ENCODE measurements around the gene NOS1AP. TPM values are rescaled to one million over a fixed set of nuclear protein-coding genes. Genes with fewer than 3 reads are reported as not detected.
"Not testable (repeated sequence)": the region's sequence is repeated elsewhere in the genome, so short reads cannot be mapped to it uniquely, and the experiment has no call there.

The NOS1AP gene
- total RNA-seq, 1 experiment from 2014 or later = 0.02 TPM

DNA sequence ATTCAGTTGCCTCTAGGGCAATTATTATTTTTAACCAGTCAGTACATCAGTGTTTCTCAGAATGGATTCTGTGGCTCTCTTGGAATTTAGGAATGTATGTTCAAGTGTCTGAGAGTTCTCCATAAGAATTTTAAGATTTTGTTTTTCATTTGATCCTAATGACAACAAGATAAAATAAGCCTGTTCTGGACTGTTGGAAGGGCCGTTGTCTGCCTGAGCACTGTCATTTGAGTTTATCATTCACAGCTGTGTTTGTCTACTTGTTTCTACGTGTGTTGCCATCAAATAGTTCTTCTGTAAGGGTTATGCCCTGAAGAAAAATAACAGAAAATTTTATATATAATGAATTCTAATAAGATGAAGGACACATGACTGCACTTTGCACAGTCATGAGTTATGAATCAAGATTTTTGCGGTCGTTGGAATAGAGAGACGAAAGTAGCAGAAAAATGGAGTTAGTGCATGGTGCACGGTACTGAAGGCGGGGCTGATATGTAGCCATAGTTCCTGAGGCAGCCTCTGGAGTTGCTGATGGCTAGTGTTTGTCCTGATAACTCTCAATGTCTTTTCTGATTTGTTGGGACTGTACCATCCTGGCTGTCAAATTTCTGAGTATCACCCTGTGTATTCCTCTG lies 92.5 kb downstream of the NOS1AP start:
- no peak for DNase-seq (ENCODE audit: extremely low read depth, low read depth)

DNA sequence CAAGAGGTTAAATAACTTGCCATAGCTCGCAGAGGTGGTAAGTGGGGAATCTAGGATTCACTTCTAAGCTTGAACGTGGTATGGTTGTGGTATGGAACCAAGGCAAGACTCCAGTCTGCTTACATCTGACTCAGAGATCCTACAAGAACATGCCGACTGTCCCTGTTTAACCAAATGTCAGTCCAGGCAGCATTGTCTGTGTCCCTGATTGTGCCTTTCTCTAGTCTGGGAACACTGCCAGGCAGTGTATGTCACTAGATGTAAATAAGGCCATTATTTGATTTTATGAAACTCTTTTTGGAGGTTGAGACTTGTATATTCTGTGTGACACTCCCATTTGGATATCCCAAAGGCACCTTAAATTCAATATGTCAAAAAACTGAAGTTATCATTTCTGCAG lies 96.0 kb downstream of the NOS1AP start:
- DNase-seq (ENCODE audit: extremely low read depth, low read depth) = no peak

DNA sequence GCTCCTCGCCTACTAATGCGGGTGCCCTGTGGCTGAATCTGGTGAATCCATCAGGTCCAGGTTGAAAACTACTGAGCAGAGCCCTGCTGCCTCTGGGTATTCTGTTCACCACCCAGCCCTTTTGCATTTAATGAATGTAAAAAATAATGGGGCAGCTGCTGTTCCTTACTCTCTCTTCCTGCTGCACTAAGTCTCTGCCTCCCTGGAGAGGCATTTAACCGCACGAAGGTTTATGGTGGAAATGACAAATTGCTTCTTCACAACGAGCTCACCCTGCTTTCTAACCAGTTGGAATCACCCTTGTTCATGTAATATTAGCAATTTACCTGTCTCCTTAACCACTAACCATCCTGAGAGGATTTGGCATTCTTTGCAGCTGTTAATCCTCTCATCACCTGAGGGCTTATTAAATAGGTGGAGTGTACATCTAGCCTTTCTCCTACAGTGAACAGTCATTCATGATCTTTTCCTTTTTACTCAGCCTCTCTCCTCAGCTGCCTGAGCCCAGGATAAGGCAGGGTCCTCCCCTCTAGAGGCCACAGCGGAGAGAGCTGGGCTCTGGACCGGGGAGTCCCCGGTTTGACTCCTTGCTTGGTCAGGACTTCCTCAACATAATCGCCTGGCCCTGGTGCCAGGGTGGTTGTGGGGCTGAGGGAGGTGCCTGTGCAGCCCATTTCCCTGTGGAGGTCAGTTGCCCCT lies 97.6 kb downstream of the NOS1AP start:
- no peak for DNase-seq (ENCODE audit: extremely low read depth, low read depth)

DNA sequence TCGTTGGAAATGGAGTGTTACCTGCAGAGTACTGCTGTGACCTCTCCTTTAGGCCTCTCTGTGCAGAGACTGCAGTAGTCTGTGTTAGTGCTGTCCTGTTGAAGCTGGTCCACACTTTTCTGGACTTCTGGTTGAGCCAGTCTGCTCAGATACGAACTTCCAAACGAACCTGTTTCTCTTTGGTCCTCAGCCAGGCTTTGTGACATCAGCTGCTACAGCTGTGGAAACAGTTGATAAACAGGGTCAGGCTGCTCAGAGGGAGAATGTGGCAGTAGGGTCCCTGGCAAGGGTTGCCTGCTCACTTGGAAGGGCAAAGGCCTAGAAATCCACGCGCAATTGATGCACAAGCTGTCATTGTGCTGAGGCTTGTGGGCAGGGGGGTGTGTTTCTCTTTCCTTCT lies 98.8 kb downstream of the NOS1AP start:
- DNase-seq (ENCODE audit: extremely low read depth, low read depth) = no peak

DNA sequence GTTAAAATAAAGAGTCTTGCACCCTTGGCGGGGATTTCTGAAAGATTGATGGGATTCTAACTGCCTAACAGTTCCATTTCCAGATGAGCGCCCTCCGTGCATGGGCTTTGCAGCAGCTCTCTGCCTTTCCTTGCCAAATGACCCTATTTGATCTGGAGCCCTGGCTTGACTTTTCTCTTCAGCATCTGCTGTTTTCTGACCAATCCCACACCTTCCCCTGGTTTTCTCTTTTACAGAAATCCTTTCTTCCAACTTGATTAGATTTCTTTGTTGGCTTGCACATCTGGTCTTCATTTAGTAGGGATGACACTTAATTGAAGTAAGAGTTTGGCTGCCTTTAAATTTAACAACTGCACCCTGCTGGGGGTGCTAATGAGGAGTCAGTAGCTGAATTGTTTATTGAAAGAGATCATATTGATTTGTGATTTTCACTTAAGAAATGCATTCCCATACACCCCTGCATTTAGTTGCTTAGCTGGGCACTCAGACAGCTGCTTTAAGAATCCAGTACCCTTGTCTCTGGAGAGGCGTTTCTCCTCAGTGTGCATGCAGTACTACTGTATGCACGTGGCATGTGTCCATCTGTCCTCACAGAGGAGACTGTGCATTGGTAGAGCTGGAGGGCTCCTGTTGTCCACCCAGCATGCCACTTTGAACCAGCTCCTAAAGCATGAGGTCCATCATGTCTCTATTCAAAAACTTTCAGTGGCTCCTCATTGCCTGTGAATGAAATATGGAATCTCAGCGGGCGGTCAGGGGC lies 99.7 kb downstream of the NOS1AP start:
- no peak for DNase-seq (ENCODE audit: extremely low read depth, low read depth)

DNA sequence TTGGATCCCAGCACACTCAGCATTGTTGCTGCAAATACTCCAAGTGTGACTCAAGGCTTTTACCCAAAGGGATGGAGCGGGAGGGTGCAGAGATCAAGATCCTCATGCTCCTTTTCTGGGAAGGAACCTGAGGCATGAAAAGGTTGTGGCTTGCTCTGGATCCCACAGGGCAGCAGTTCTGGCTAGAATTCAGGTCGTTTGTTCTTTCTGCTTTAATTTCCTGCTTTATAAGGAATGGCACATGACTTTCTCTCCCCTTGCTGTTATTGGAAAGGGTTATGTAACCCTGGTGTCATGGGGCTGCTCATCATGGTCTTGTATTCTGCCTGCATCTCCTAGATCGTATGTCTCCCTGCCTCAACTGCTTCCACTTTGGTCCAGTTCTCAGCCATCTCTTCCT lies 101.6 kb downstream of the NOS1AP start:
- no peak for DNase-seq (ENCODE audit: extremely low read depth, low read depth)

DNA sequence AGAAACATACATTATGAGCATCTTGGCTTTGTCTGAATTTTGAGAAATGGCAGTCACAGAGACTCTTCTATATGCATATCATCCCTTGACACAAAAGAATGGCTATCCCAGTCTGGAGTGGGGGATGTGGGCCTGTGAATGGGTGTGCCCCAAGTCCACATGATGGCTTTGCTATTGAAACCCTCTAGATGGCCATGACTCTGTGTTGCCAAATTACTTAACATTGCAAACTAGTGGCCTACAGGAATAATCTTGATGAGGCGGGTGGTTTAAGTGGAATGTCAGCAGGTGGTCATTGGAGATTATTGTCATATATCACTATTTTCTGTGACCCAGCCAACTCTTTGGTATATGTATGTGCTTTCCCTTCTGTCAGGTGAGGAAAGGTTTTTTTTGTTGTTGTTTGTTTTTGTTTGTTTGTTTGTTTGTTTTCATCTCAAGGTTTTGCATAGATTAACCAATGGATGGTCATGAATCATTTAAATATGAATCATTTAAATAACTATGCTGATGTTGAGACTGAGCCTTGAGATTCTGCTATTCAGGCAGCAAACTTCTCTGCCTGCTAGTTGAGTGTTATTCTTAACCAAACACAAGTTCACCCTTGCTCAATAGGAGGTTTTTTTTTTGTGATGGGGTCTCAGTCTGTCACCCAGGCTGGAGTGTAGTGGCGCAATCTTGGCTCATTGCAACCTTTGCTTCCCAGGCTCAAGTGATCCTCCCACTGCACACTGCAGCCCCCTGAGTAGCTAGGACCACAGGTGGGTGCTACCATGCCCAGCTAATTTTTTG lies 103.0 kb downstream of the NOS1AP start:
- DNase-seq (ENCODE audit: extremely low read depth, low read depth) = no peak

DNA sequence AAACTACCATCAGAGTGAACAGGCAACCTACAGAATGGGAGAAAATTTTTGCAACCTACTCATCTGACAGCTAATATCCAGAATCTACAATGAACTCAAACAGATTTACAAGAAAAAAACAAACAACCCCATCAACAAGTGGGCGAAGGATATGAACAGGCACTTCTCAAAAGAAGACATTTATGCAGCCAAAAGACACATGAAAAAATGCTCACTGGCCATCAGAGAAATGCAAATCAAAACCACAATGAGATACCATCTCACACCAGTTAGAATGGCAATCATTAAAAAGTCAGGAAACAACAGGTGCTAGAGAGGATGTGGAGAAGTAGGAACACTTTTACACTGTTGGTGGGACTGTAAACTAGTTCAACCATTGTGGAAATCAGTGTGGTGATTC lies 104.1 kb downstream of the NOS1AP start:
- DNase-seq (ENCODE audit: extremely low read depth, low read depth) = not testable (repeated sequence)

DNA sequence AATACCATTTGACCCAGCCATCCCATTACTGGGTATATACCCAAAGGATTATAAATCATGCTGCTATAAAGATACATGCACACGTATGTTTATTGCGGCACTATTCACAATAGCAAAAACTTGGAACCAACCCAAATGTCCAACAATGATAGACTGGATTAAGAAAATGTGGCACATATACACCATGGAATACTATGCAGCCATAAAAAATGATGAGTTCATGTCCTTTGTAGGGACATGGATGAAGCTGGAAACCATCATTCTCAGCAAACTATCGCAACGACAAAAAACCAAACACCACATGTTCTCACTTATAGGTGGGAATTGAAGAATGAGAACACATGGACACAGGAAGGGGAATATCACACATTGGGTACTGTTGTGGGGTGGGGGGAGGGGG lies 104.5 kb downstream of the NOS1AP start:
- not testable (repeated sequence) for DNase-seq (ENCODE audit: extremely low read depth, low read depth)

DNA sequence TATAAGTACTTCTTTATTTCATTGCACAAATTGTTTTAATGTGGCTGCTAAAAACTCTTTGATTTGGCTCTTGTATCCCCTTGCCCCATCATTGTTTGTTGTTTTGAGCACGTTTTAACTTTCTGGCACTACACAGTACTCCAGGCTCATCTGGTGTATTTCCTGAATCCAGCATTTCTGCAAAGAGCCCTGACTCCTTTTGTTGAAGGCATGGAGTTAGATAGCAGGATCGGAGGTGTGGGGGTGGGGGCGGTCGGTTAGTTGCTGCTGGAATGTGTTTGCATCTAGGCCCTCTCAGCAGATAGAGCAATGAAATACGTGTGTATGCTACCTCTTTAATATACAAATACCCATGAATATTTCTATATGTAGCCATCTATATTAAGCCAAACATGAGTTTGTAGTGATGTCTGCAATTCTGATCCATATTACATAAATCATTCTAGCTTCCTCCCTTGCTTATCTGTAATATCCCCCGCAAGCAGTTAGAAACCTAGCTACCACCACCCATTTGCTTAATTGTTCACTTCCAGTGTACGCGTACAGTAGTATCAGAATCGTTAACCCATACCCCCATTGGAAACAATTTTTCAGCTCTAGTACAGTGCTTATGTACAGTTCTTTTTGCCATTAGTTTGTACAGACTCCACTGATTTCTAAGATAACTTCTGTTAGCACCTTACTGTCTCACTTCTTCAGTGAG lies 106.0 kb downstream of the NOS1AP start:
- DNase-seq (ENCODE audit: extremely low read depth, low read depth) = no peak

DNA sequence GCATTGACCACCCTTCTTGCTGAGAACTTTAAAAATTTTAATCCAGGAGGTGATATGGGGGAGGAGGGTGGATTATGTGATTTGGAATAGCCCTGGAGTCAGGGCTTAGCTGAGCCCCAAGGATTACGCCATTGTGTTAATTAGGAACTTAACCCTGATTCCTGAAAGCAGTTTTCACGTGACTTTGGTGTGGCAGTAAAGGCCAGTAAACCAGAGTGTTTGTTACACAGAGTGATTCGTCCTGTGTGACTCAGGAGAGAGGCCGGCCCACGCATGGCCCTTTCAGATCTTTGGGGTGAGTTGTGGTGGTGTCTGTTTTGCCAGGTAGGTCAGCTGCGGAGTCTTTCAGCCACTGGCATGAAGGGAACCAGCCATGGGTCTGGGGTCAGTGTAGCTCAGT lies 107.6 kb downstream of the NOS1AP start:
- no peak for DNase-seq (ENCODE audit: extremely low read depth, low read depth)

DNA sequence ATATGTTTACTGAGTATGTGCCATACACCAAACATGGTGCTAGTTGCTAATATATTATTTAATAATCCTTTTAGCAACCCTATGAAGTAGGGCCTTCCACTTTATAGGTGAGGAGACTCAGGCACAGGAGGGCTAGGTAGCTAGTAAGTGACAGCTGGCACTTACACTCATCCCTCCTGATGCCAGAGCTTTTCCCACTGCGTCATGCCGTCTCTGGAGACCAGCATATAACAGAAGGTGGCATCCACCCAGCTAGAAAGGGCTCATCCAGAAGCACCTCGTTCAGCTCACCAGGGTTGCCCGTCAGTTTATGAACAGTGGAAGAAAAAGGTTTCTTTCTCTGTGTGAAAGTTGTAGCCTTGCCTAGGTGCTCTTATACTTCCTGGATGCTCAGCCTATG lies 108.9 kb downstream of the NOS1AP start:
- no peak for DNase-seq (ENCODE audit: extremely low read depth, low read depth)

DNA sequence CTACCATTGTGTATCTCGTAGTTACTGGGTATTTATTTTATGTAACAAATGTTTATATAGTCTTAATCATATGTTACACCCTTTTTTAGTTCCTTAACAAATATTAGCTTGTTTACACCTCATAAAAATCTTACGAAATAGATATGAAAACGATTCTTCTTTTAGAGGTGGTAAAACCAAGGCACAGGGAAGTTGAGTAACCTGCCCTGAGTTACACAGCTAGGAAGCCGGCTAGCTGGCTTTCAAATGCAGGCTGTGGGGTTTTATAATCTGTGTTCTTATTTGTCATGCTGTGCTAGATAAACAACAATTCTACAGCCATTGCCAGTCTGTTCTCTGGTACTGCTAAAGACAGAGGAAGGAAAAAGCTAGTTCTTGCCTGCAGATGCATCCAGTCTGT lies 109.6 kb downstream of the NOS1AP start:
- DNase-seq (ENCODE audit: extremely low read depth, low read depth) = no peak

DNA sequence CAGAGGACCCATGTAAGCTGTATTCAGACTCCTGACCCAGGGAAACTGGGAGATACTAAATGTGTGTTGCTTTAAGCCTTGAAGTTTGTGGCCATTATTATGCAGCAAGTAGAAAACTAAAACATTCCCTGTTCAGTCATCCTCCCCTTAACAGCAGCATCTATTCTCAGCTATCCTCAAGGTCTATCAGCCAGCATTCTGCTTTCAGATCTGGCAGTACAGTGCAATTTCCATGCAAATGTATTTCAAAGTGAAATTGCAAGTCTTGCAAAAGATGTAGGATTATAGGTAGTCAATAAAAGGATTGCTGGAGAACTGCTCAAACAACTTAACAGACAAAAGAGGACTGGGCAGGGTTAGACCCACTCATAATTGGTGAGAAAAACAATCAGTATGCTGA lies 111.3 kb downstream of the NOS1AP start:
- DNase-seq (ENCODE audit: extremely low read depth, low read depth) = no peak

DNA sequence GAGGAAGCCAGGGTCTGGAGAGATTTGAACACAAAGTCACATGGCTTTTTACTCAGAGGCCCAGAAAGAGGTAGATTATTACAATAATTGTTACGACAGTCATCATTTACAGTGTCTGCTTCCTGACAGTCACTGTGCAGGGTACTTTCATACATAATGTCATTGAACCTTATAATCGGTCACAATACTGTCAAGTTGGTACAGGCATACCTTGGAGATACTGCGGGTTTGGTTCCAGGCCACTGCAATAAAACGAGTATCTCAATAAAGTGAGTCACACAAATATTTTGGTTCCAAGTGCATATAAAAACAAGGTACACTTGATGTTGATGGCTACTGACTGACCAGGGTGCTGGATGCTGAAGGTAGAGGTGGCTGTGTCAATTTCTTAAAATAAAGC lies 112.6 kb downstream of the NOS1AP start:
- DNase-seq (ENCODE audit: extremely low read depth, low read depth) = no peak

DNA sequence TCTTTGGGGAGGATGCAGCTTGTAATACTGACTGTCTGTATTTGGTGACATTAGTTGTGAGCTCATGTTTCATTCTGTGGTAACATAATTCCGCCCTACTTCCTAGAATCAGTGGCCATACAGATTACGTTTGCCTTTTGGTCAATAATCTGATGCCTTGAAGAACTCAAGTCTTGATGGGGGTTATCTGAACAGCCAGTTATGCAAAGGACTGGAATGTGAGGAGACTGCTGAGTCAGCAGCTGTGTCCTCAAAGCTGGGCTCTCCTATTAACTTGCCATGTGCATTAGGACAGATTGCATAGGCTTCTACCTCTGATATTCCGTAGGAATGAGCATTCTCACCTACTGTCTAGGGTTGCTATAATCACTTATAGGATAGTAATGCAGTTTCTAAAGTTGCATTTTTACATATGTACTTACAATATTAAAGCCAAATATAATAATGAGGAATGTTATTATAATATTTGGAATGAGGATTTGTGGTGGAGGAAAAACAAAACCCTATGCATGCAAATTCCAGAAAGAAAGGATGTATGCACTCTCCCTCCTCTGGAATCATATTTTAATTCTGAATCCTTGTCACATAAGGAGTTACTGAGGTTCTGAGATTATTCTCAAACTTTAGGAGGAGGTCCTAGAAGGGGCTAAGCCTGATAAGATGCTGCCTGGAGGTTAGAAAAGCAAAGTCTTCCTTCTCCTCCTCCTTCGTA lies 116.0 kb downstream of the NOS1AP start:
- no peak for DNase-seq (ENCODE audit: extremely low read depth, low read depth)

DNA sequence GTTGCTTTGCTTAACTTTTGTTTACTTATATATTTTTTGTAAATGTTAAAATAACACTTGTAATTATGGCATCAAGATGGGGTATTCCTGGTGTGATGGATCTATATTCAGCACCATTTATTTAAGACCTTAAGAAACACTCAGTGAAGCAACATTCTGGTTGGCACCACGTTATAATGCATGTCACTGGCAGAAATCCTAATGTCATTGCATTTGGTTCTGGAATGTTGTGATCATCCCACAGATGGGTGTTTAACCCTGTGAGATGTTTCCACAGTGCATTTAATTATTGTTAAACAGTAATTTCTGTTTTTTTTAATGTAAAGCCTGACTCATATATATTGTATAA lies 116.5 kb downstream of the NOS1AP start:
- DNase-seq (ENCODE audit: extremely low read depth, low read depth) = no peak

DNA sequence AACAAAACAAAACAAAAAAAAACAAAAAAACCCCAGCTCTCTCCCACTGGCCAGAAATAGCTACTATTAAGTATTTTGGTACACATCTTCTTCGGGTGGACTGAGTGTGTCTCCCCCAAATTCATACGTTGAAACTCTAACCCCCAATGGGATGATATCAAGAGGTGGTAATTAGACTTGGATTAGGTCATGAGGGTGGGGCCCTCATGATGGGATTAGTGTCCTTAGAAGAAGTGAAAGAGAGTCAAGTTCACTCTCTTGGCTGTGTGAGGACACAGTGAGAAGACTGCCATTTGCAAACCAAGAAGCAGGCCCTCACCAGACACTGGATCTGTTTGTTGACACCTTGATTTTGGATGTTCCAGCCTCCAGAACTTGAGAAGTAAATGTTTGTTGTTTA lies 116.9 kb downstream of the NOS1AP start:
- DNase-seq (ENCODE audit: extremely low read depth, low read depth) = no peak

DNA sequence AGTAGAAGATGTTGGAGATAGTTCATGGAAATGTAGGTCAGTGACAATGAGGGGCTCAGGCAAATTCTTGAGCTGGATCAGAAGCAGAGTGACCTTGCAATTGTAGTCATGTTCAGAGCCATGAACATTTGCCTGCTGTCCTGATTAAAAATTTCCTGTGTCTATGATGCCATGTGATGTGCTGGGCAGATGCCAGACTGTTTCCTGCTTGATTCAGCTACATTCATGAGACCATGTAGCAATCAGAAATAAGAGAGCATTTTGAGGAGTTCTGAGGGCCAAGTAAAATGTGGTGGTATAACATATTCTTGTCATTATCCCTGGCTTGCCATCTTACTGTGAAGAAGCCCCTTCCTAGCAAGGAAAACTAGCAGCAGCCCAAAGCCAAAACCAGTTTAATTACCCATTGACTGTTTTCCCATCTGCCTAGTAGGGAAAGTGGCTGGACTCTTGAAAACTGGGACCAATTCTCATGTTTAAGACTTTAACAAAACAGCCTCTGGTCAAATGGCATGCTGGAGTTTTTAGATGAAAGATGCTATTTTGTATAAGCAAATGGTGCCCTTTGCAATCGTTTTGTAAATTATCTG lies 118.3 kb downstream of the NOS1AP start:
- no peak for DNase-seq (ENCODE audit: extremely low read depth, low read depth)

DNA sequence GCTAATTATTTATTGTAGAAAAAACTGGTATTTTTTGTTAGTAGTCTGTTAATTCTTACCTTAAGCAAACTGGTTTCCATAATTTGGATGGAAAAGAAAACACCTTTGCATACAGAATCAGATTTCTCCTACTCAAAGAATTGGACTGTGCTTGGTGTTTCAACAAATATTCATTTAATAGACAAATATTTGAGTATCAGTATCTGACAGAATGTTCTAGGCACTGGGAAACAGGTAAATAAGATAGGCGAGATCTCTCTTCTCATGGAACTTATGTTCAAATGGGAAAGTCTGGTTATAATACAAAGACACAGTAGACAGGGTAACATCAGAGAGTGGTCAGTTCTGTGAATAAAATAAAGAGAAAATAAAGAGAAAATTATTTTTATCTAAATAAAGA lies 119.9 kb downstream of the NOS1AP start:
- no peak for DNase-seq (ENCODE audit: extremely low read depth, low read depth)
